GM18907 (cell line): Measurements from ENCODE around the gene NALCN.
A peak's percentile ranks its signal among the peaks of the same experiment; 100 is the strongest.

ENCODE experiments used
- ATAC-seq: cut with Tn5 transposase; IDR thresholded peaks from one replicate; pipeline ENCODE4 v1.9.1; 2021; ENCODE audit warnings: mild to moderate bottlenecking, moderate library complexity; ENCODE audit not compliant: unreplicated experiment

The NALCN gene

GRCh38 chr13:101144808-101145419 lies 271.4 kb downstream of the NALCN start:
- ATAC-seq: peak; percentile 74

DNA sequence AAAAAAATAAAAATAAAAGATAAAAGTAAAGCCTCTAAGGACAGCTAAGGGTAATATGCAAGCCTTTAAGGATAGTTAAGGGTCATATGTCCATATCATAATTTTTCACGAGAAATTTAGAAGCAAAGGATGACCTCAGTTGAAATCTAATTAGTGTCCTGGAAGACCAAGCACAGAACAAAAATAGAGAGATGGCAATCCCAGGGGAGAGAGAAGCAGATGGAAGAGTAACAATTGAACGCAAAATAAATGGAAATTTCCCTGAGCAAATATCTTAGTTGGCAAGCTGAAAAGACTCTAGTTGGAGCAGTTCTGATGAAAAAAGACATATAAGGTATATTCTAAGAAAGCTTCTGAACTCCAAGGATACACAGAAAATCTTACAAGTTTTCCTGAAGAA lies 275.4 kb downstream of the NALCN start:
- no peak for ATAC-seq

- ATAC-seq: no peak
Observed at GRCh38 chr13:101140087-101140770, 276.1 kb downstream of the NALCN start.

DNA sequence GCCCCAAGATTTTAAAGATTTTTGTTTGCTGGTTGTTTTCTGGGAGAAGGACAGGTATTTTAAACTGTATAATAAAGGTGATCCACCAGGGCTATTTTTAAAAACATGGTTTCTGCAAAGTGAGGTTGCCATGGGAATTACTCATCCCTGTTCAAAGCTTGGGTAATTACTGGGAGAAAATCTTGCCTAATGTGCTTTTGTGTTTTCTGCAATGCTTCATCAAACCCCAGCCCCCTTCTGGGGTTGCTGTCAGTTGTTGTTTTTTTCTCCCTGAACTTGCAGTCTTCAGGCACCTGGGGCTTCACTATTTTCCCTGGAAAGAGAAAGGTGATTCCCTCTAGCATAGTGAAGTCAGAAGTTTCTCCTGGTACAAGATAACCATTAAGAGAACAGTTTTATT lies 277.2 kb downstream of the NALCN start:
- ATAC-seq: no peak

GRCh38 chr13:101127741-101128353 lies 288.5 kb downstream of the NALCN start:
- ATAC-seq: peak; percentile 89

DNA sequence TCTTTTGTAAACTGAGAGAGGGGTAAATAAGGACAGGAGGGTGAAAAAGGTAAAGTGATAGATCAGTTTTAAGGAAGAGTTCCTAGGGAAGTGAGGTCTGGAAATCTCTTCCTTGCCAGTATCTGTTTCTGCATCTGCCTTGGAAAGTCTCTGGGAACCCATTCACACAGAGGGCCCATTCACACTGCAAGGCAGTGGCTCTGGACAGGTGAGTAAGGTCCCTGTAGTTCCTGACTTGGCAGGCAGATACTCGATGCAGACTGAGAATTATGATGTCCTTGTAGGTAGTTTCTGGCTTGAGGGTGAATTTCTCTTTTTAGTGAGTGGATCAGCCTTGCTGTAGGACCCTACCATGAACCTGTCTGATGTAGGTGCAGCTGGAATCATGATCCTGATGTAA lies 293.3 kb downstream of the NALCN start:
- no peak for ATAC-seq

DNA sequence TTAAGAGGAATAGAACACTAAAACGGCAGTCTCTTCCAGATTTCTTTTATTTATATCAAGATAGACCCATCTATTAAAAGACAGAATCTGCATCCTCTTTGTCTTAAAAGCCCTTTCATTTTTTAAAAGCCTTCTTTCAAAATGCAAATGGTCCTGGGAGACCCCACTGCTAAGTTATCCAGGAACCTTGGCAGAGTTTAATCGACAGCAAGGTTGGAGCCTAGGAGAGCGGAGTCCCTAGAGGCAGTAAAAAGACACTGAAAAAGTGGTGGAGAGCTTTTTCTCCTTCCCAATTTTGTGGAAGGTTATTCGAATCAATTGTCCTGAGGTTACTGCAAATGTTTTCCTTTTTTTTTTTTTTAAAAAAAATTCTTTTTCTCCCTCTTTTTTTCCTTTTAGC lies 294.7 kb downstream of the NALCN start:
- no peak for ATAC-seq

GRCh38 chr13:101120007-101120406 lies 296.3 kb downstream of the NALCN start:
- ATAC-seq: no peak

DNA sequence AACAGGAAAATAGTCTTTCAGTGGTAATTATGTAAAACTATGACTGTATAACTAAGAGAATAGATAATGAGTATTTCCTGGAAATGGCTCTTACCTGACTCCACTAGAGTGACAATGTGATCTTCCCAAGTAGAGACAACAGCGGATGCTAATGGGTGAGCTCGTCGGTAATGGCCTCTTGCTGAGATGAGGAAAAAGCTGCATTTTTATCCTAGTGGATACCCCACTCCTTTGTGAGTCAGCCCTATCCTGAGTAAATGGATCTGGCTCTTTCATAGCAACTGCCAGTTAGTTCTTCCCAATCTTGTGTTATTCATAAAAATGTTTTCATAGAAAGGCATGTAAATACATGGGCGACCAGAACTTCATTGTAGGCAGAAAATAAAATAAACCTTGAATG lies 299.5 kb downstream of the NALCN start:
- no peak for ATAC-seq

- ATAC-seq: no peak
Observed at GRCh38 chr13:101116341-101116740, 300.0 kb downstream of the NALCN start.

- ATAC-seq: no peak
Observed at GRCh38 chr13:101115762-101116171, 300.5 kb downstream of the NALCN start.

DNA sequence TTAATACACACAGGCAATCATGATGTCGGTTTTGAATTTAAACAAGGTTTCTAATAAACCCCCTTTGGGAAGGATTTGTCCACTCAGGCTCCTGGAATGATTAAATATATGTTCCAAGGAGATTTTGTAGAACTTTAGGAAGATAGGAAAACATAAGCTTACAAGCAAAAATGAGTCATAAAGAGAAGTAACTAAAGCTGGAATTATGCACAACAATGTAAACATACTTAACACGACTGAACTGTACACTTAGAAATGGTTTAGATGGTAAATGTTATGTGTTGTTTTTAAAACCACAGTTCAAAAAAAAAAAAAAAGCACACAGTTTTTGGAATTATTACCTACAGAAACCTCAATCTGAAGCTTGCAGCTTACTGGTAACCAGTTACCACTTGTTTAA lies 304.4 kb downstream of the NALCN start:
- ATAC-seq: no peak

- no peak for ATAC-seq
Observed at GRCh38 chr13:101109005-101109404, 307.3 kb downstream of the NALCN start.

DNA sequence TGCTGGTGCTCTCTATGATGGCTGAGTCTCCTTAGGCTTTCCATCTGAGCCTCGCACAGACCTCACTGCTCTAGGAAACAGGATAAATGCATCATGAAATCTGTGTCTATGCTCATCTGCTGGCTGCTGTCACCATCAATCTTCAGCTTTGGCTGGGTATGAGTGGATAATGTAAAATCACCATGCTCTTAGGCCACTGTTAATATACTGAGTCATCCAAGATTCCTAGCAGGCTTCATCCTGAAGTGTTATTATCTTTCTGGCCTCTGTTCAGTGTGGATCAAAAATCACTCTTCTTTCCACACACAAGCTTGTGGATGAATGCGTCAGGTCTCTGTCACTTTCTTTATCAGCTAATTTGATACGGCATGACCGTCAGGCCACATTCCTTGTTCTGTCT lies 317.4 kb downstream of the NALCN start:
- ATAC-seq: no peak

- no peak for ATAC-seq
Observed at GRCh38 chr13:101092985-101093384, 323.3 kb downstream of the NALCN start.

DNA sequence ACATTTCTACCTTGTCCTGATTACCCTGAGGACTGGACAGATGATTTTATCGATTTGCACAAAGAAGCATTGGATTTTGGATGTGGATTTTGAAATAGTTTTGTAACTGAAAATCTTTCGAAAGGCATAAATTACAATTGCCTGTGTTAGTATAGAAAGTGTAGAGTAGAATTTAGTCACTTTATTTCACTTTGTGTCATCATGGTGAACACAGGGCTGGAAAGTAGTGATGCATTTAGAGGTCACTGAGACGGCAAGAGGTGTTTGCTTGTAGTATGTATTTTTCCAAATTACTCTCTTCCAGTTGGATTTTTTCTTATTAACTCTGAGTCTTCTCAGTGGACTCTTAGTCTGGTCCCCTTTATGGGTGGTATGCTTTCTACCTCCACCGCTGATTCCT lies 326.0 kb downstream of the NALCN start:
- ATAC-seq: no peak

DNA sequence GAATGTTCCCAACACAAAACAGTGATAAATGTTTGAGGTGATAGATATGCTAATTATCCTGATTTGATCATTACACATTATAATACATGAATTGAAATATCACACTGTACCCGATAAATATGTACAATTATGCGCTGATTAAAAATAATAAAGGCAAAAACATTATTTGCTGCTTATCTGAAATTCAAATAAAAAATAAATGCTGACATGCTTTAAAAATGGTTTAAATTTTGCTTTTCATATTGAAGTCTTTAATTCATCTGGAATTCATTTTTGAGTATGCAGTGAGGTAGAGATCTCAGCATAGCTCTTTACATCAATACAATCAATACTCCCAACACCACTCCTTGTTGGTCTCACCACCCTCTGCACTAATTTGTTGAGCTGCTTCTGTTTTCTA lies 330.8 kb downstream of the NALCN start:
- ATAC-seq: no peak

DNA sequence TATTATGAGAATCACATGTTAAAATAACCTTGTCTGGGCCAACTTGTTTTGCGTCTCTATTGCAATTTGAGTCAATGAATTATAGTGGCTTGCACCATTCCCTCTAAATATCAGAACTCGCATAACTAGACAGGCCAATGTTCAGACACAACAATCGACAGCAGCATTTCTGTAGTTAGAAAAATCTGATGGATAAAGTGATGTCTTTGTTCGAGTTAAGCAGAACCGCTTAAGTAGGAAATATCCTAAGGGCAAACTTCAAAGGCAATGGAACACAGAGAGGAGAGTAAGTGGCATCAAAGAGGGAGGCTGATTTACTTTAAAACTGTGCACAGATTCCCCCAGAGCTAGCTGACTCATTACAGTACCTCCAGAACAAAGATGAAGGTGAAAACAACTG lies 333.9 kb downstream of the NALCN start:
- ATAC-seq: no peak

- ATAC-seq: no peak
Observed at GRCh38 chr13:101080616-101081015, 335.7 kb downstream of the NALCN start.

- ATAC-seq: no peak
Observed at GRCh38 chr13:101065329-101065728, 351.0 kb downstream of the NALCN start.

DNA sequence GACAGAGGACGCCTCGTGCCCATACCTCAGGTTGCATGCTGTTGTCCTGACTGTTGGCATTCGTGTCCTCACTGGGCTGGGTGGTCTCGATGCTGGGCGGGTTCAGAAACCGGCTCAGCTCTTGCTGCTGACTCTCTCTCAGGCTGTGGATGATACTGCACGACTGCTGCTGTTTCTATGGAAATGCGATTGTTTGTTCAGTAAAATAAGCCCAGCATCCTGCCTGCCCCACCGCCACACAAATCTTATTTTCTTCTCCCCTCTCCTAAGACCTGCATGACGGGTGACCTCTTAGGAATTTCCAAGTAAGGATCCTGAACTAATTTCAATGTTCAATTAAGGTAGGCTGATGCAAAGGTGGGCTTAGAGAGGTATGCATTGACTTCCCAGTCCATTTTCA lies 356.5 kb downstream of the NALCN start:
- ATAC-seq: no peak

DNA sequence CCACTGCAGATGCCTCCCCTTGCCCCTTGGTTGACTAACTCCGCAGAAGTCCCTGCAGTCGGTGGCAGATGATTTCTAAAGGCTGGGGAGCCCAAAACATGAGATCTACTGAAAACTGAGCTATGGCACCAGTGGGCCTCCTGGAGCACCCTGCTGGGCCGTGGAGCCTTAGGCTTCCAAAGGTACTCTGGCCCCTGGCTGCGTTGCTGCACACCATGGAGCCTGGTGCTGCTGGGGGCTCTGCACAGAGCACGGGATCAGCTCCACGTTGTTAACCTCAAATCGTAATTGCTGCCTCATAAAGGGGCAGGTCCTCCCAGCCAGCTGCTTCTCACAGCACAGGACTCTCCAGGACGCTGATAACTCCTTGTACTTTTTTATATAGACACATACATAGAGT lies 357.5 kb downstream of the NALCN start:
- ATAC-seq: no peak
